Measurements from ENCODE around the gene SCN10A. TPM values are rescaled to one million over a fixed set of nuclear protein-coding genes. Genes with fewer than 3 reads are reported as not detected.

The SCN10A gene
- total RNA-seq, 2 donors from 2014 or later, result not detected

DNA sequence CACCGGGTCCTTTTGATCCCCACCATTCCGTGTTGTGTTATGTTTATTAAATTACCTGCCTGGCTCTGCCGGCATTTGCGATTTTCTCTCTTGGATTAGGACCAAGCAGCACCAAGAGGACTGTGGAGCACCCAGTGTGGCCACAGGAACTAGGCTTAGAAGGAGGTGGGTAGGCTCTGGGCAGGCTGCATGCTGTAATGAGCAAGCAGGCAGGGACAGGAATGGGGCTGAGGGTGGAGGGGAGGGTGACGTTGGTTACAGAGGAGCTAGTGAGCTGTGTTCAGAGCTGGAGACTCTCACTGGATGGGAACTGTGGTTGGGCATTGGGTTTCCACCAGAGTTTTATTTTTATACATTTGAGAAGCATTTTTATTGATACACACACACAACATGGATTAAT, 158.6 kb downstream of the SCN10A start:
- no peaks in the 10 kb centered on the region for H3K4me1 ChIP-seq (replicated peaks)
- intact Hi-C loops (cut with DNase I), result no loop called here
- peaks cover 6% of the 10 kb centered on the region for H3K27me3 ChIP-seq (replicated peaks; ENCODE audit: insufficient read depth)
- no peaks in the 10 kb centered on the region for H3K36me3 ChIP-seq
- no peaks in the 10 kb centered on the region for H3K9me3 ChIP-seq
- H3K4me3 ChIP-seq, result no peak overlapping the region
- TF ChIP-seq POLR2AphosphoS5 (IDR thresholded peaks at IDR 0.05), result no peak
- TF ChIP-seq, protein P1, sequence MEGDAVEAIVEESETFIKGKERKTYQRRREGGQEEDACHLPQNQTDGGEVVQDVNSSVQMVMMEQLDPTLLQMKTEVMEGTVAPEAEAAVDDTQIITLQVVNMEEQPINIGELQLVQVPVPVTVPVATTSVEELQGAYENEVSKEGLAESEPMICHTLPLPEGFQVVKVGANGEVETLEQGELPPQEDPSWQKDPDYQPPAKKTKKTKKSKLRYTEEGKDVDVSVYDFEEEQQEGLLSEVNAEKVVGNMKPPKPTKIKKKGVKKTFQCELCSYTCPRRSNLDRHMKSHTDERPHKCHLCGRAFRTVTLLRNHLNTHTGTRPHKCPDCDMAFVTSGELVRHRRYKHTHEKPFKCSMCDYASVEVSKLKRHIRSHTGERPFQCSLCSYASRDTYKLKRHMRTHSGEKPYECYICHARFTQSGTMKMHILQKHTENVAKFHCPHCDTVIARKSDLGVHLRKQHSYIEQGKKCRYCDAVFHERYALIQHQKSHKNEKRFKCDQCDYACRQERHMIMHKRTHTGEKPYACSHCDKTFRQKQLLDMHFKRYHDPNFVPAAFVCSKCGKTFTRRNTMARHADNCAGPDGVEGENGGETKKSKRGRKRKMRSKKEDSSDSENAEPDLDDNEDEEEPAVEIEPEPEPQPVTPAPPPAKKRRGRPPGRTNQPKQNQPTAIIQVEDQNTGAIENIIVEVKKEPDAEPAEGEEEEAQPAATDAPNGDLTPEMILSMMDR (IDR thresholded peaks at IDR 0.05), result no peak
- no peak for TF ChIP-seq POLR2A (IDR thresholded peaks at IDR 0.05)
- no peak overlapping the region for H3K27ac ChIP-seq
- DNase-seq (ENCODE audit: low spot score), result no peak
- 47% methylated on average over 5 of the region's 5 CpGs for WGBS

DNA sequence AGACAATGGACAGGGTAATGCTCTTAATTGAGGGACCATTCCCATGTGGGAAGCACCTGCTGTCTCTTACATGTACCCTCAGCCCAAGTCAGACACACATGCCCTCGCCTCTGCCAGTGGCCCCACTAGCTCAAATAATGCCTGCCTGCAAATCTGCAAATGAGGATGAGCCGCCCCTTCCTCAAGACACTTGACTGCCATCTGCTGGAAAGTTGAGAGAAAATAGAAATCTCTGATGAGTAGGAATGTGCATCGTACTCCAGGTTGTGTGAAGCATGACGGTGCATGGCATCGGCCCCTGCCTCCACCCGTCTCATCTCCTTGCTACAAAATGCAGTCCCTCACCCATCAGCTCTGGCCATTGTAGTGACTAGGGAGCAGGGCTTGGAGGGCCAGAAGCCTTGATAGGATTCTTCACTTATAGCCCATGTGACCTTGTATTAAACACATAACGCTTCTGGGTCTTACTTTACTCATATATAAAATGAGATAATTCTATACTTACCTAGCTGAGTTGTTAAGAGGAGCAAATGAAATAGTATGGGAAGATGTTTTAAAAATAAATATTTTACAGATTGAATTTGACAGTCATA, 160.2 kb downstream of the SCN10A start:
- DNase-seq (ENCODE audit: low spot score), result no peak
- Histone ChIP-seq H3K27me3 (replicated peaks; ENCODE audit: insufficient read depth) (peaks cover 6% of the 10 kb centered on the region), H3K4me3 (no peak overlapping the region), H3K36me3 (no peaks in the 10 kb centered on the region), H3K27ac (no peak overlapping the region), H3K4me1 (replicated peaks) (no peaks in the 10 kb centered on the region), H3K9me3 (no peaks in the 10 kb centered on the region)
- 10% methylated on average over 7 of the region's 7 CpGs for WGBS
- TF ChIP-seq, protein P1 (IDR thresholded peaks at IDR 0.05), result peak in 1 of 4 experiments; percentile 35
- no peak for TF ChIP-seq POLR2AphosphoS5 (IDR thresholded peaks at IDR 0.05)
- no peak for TF ChIP-seq POLR2A (IDR thresholded peaks at IDR 0.05)
- intact Hi-C loops (cut with DNase I), result no loop called here

DNA sequence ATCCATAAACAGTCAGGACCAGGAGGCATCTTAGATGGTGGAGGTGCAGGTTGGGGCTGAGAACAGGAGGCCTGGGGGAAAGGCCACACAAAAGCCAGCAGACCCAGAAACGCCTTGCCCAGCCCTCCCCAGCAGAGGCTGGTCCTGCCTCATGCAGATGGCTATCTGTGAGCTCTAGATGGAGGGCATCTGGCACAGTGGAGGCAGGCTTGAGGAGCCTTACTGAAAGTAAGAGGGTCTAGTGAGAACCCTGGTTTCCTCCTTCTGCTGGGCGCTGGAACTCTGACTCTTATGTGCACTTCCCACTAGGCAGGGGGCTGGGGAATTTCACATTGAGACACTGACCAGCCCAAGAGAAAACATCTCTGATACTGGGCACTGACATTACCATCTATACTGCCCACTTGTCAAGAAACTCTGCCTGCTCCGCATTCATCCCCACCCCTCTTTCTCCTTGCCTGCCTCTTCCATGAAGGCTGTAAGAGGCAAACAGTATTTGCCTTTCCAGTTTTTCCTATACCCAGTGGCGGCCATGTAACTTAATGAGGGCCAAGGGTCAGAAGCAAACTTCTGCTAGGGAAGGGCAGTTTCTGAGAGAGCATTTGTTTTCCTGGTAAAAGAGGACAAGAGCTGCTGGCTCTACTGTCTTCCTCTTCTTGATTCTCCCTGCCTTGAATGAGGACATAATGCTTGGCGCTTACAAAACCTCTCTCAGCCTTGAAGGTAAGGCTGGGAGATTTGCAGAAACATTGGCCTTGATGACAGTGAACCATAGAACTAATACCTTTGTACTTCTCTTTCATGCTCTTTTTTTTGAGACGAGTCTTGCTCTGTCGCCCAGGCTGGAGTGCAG, 162.1 kb downstream of the SCN10A start:
- Histone ChIP-seq H3K9me3 (no peaks in the 10 kb centered on the region), H3K27me3 (replicated peaks; ENCODE audit: insufficient read depth) (peaks cover 6% of the 10 kb centered on the region), H3K4me3 (no peak overlapping the region), H3K27ac (no peak overlapping the region), H3K36me3 (no peaks in the 10 kb centered on the region), H3K4me1 (replicated peaks) (no peaks in the 10 kb centered on the region)
- intact Hi-C loops (cut with DNase I), result no loop called here
- 87% methylated on average over 7 of the region's 7 CpGs for WGBS
- no peak for DNase-seq (ENCODE audit: low spot score)
- TF ChIP-seq POLR2AphosphoS5 (IDR thresholded peaks at IDR 0.05) (no peak), POLR2A (IDR thresholded peaks at IDR 0.05) (no peak)
- TF ChIP-seq, protein P1 (IDR thresholded peaks at IDR 0.05), result no peak

DNA sequence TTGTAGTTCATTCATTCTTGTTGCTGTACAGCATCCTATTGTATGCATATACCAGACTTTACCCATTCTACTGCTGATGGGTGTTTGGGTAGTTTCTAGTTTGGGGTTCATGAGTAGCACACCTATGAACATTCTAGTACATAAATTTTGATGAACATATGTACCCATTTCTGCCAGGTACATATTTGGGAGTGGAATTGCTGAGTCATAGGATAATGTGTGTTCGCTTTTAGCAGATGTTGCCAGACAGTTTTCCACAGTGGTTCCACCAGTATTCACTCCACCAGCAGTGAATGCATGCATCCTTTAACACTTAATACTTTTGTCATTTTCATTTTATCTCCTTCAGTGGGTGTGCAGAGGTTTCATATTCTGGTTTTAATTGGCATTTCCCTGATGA, 163.1 kb downstream of the SCN10A start:
- no peak overlapping the region for H3K27ac ChIP-seq
- H3K4me3 ChIP-seq, result no peak overlapping the region
- H3K9me3 ChIP-seq, result no peaks in the 10 kb centered on the region
- intact Hi-C loops (cut with DNase I), result no loop called here
- DNase-seq (ENCODE audit: low spot score), result no peak
- 93% methylated on average over 1 of the region's 1 CpG for WGBS
- peaks cover 1% of the 10 kb centered on the region for H3K27me3 ChIP-seq (replicated peaks; ENCODE audit: insufficient read depth)
- TF ChIP-seq POLR2AphosphoS5 (IDR thresholded peaks at IDR 0.05), result no peak
- no peak for TF ChIP-seq POLR2A (IDR thresholded peaks at IDR 0.05)
- TF ChIP-seq, protein P1 (IDR thresholded peaks at IDR 0.05), result no peak
- H3K4me1 ChIP-seq (replicated peaks), result no peaks in the 10 kb centered on the region
- H3K36me3 ChIP-seq, result no peaks in the 10 kb centered on the region
